ENCODE data around the gene RPS6KB1. TPM values are rescaled to one million over a fixed set of nuclear protein-coding genes. Genes with fewer than 3 reads are reported as not detected.

Gene RPS6KB1
- total RNA-seq, 2 experiments from 2014 or later, result 31.1 to 47.1 TPM

GRCh38 chr17:59856859-59857794, 35.8 kb upstream of the RPS6KB1 start:
- intact Hi-C loops (cut with micrococcal nuclease; ENCODE audit: unreplicated experiment), result no loop called here
- no TSS peak for BruUV-seq (replicated peaks)

GRCh38 chr17:59858167-59858816, 34.6 kb upstream of the RPS6KB1 start:
- DNase-seq (ENCODE audit: low spot score), result no peak
- Histone ChIP-seq H3K4me3 (ENCODE audit: low read depth, low read length, poor library complexity, severe bottlenecking) (no peak overlapping the region), H3K79me2 (ENCODE audit: insufficient read depth, low read depth, low read length) (no peaks in the 10 kb centered on the region; the same call in 1 of the 2 replicates), H3K4me2 (ENCODE audit: low read length) (no peak overlapping the region), H4K20me1 (ENCODE audit: insufficient read depth, low read length) (no peaks in the 10 kb centered on the region), H3K27ac (ENCODE audit: low read depth, low read length, poor library complexity, severe bottlenecking) (no peak overlapping the region), H3K9me3 (ENCODE audit: low read length) (no peaks in the 10 kb centered on the region), H2AFZ (ENCODE audit: low read length) (no peak overlapping the region), H3K4me1 (ENCODE audit: insufficient read depth, low read length, poor library complexity, severe bottlenecking) (peaks cover 8% of the 10 kb centered on the region), H3K9me2 (ENCODE audit: insufficient read depth, low read length) (no peaks in the 10 kb centered on the region), H3K36me3 (ENCODE audit: insufficient read depth, low read length) (peaks cover 22% of the 10 kb centered on the region)
- no TSS peak for BruUV-seq (replicated peaks)
- no peak for TF ChIP-seq EZH2phosphoT487 (IDR thresholded peaks at IDR 0.05; ENCODE audit: borderline replicate concordance, low read depth, low read length)
- TF ChIP-seq, protein P1, sequence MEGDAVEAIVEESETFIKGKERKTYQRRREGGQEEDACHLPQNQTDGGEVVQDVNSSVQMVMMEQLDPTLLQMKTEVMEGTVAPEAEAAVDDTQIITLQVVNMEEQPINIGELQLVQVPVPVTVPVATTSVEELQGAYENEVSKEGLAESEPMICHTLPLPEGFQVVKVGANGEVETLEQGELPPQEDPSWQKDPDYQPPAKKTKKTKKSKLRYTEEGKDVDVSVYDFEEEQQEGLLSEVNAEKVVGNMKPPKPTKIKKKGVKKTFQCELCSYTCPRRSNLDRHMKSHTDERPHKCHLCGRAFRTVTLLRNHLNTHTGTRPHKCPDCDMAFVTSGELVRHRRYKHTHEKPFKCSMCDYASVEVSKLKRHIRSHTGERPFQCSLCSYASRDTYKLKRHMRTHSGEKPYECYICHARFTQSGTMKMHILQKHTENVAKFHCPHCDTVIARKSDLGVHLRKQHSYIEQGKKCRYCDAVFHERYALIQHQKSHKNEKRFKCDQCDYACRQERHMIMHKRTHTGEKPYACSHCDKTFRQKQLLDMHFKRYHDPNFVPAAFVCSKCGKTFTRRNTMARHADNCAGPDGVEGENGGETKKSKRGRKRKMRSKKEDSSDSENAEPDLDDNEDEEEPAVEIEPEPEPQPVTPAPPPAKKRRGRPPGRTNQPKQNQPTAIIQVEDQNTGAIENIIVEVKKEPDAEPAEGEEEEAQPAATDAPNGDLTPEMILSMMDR (conservative IDR thresholded peaks at IDR 0.05; ENCODE audit: low read length), result no peak
- intact Hi-C loops (cut with micrococcal nuclease; ENCODE audit: unreplicated experiment), result loop anchor here (2.0 kb wide), 1 partner anchor 105 kb away; no protein-coding TSS in a partner anchor
- ChIA-PET POLR2A (interaction anchor here (0.6 to 0.7 kb wide), 3 partner anchors 10 to 134 kb away, joined by 3 read pairs; no protein-coding TSS in a partner anchor), CTCF (ENCODE audit: unreplicated experiment) (no interaction called here)

More at GRCh38 chr17:59856859-59857794, 35.8 kb upstream of the RPS6KB1 start:
- Histone ChIP-seq H3K79me2 (ENCODE audit: insufficient read depth, low read depth, low read length) (no peaks in the 10 kb centered on the region; the same call in 1 of the 2 replicates), H3K27ac (ENCODE audit: low read depth, low read length, poor library complexity, severe bottlenecking) (no peak overlapping the region), H3K9me2 (ENCODE audit: insufficient read depth, low read length) (no peaks in the 10 kb centered on the region), H3K36me3 (ENCODE audit: insufficient read depth, low read length) (peaks cover 13% of the 10 kb centered on the region), H2AFZ (ENCODE audit: low read length) (no peak overlapping the region), H3K4me3 (ENCODE audit: low read depth, low read length, poor library complexity, severe bottlenecking) (no peak overlapping the region), H3K9me3 (ENCODE audit: low read length) (no peaks in the 10 kb centered on the region), H3K4me2 (ENCODE audit: low read length) (no peak overlapping the region), H3K4me1 (ENCODE audit: insufficient read depth, low read length, poor library complexity, severe bottlenecking) (peaks cover 18% of the 10 kb centered on the region), H4K20me1 (ENCODE audit: insufficient read depth, low read length) (no peaks in the 10 kb centered on the region)
- TF ChIP-seq, protein P1 (conservative IDR thresholded peaks at IDR 0.05; ENCODE audit: low read length), result no peak
- no peak for TF ChIP-seq EZH2phosphoT487 (IDR thresholded peaks at IDR 0.05; ENCODE audit: borderline replicate concordance, low read depth, low read length)
- ChIA-PET POLR2A (interaction anchor here (0.6 kb wide), 2 partner anchors 184 to 213 kb away, joined by 3 to 4 read pairs; no protein-coding TSS in a partner anchor), CTCF (ENCODE audit: unreplicated experiment) (no interaction called here)
- DNase-seq (ENCODE audit: low spot score), result no peak
